HG03095 (cell line): ENCODE data around the gene ACBD5.
"Not testable (repeated sequence)": the region's sequence is repeated elsewhere in the genome, so short reads cannot be mapped to it uniquely, and the experiment has no call there.

Experiments used
- ATAC-seq: cut with Tn5 transposase; IDR thresholded peaks from one replicate; pipeline ENCODE4 v1.9.1; 2021; ENCODE audit warnings: moderate library complexity; ENCODE audit not compliant: unreplicated experiment

Gene ACBD5

GRCh38 chr10:27241652-27242472 is 1.3 kb upstream of the ACBD5 start:
- ATAC-seq: peak; percentile 70

DNA sequence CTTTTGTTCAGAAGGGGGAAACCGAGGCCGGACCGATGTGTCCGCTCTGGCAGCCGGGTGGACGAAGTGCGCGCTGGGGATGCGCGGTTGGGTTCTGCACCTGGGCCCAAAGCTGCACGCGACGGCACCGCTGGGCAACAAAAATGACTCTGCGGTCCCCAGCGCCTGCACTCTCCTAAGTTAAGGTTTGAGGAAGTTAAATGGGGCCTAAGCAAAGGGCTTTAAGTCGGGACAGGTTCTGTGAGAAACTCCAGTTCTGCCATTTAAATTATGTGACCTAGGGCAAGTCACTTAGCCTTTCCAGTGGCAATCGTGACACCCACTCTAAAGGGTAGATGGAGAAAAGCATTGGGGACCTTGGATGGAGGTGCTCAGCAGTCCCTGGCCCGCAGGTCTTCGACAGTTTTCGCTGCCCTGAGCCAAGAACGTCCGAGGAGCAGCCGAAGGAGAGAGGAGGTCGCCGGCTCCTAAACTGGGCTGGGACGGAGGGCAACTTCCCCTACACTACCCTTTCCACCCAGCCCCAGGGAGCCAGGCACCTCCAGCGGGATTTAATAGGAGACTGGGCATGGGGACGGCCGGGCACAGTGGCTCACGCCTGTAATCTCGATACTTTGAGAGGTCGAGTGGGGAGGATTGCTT is 534 bp upstream of the ACBD5 start:
- ATAC-seq: peak; percentile 9

GRCh38 chr10:27237531-27237930 is 3.1 kb downstream of the ACBD5 start:
- ATAC-seq: not testable (repeated sequence)

- ATAC-seq: not testable (repeated sequence)
Observed at GRCh38 chr10:27236589-27237128, 3.9 kb downstream of the ACBD5 start.

GRCh38 chr10:27235706-27236105 is 4.9 kb downstream of the ACBD5 start:
- ATAC-seq: no peak

GRCh38 chr10:27230022-27230421 is 10.6 kb downstream of the ACBD5 start:
- no peak for ATAC-seq

DNA sequence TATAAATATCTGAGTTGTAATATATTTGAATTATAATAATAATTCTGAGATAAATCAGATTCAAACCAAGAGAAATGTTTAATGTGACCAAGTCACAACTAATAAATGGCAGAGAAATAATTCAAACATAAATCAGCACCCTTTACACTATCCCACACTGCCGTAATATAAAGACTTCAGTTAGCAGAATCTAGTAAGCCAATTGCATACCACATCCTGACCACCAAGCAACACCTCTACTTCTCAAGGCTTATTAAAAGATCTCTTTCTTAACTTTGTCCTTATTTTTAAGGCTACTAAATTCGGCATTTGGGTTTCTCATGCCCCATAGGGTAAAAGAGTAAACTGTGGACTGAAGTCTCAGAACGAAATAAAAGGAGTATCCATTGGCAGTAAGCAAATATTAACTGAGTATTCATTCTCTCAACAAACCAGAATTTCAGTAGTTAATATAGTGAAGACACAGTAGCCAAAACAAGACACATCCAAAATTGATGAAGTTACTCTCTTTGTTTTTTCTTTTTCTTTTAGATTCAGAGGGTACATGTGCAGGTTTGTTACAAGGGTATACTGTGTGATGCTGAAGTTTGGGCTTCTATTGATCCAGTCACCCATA is 14.8 kb downstream of the ACBD5 start:
- ATAC-seq: no peak

DNA sequence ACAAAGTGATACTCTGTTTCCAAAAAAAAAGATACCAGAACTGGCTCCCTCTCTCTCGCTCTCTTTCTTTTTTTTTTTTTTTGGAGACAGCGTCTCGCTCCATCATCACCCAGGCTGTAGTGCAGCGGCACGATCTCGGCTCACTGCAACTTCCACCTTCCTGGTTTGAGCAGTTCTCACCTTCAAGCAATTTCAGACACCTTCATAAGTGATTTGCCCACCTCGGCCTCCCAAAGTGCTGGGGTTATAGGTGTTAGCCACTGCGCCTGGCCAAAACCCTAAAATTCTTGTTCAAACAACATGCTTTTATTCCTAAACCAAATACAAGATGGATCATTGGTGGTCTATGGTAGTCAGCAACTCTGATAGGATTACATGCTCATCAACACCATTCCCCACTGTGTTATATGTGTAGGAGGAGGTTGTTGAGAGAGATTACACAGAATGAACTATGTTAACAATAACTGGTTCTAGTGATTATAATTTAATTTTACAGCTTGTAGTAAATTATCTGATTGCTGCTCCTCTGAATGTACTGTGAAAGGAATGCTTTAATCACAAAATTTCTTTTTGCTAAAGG is 15.5 kb downstream of the ACBD5 start:
- ATAC-seq: no peak

DNA sequence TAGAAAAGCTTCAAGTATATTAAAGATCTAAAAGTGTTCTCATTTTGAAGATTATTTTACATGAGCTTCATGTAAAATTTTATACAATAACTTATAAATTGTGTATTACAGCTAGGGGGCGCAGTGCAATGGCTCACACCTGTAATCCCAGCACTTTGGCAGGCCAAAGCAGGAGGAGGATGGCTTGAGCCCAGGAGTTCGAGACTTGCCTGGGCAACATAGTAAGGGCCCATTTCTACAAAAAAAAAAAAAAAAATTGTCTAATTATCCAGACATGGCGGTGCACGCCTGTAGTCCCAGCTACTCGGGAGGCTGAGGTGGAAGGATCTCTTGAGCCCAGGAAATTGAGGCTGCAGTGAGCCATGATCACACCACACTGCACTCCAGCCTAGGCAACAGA is 16.6 kb downstream of the ACBD5 start:
- ATAC-seq: no peak

DNA sequence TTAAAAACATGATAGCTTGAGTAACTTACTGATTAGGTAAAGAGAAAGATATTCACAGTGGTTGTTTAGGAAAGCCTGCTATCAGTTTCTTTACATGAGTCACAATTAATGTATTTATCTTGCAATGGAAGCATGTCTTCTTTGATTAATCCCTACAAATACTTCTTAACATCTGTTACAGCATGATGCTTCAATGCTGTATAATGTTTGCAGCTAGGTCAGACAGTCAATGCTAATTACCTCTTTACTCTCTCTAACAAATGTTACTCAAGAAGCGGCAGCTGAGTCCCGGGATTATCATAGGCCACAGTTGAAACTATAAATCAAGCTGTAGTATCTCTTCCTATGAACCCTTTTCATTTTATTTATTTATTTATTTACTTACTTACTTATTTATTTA is 33.2 kb downstream of the ACBD5 start:
- ATAC-seq: no peak

DNA sequence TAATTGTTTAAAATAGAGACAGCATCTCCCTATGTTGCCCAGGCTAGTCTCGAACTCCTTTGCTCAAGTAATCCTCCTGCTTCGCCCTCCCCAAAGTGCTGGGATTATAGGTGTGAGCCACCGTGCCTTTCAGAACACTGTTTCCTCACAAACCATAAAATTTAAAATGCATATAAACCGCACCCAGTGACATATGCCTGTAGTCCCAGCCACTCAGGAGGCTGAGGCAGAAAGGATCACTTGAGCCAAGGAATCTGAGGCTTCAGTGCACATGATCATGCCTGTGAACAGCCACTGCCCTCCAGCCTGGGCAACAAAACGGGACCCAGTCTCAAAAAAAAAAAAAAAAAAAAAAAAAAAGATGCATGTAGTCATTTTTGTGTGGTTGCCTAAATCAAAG is 36.8 kb downstream of the ACBD5 start:
- no peak for ATAC-seq

DNA sequence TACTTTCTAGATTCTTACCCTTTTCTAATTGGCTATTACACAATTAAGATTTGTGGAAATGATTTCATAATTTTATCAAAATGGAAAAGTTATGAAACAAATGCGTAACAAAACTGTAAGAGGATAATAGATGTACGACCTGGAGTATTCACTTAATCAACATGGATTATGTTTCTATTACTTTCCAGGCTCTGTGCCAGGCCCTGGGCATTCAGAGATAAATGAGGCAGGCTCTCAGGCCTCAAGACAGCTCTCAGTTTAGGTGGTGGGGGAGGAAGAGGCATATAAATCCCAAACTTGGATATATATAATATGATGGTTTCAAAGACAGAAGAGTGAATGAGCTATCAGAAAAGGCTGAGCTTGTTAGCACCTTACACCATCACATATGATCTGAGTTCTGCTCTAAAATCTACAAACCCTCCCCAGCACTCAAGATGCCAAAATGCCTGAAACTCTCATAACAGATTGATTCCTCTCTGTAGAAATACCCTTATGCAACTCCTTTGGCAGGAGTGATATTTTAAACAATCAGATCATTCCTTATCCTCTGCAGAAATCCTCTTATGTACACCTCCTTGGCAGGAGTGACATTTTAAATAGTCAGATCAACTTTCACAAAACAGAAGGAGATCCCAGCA is 42.5 kb downstream of the ACBD5 start:
- ATAC-seq: no peak

DNA sequence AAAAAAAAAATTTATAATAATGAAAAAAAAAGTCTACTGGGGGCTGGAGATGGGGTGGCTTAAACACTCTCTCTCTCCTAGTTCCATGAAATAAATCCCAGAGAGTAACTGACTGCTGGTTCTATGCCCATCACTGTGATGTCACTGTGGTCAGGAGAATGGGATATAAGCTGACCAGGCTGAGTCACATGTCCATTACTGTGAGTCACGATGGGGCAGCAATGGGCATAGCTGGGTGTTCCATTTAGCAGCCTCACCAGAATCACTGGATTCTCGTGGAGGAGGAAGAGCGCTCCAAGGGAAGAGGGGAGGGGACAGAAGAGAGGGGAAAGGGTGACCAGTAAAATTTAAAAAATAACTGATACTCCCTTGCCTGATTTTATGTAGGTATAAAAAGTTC is 48.3 kb downstream of the ACBD5 start:
- no peak for ATAC-seq

GRCh38 chr10:27190508-27190907 is 50.1 kb downstream of the ACBD5 start:
- no peak for ATAC-seq

DNA sequence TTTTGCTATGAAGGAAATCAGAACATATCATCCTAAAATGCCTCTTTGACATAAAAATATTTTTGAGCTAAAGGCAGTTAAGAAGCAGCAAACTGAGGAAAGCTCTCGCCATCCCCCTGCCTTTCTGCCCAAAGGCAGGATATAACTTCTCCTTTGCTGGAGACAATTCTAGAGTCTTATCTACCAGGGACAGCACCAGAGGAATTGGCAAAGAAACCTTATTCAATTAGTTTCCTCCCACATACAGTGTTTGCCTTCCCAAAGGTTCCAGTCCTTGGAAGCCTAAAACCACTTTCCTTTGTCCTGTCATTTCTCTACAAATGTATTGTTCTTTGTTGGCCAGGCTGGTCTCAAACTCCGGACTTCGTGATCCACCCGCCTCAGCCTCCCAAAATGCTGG is 51.7 kb downstream of the ACBD5 start:
- ATAC-seq: no peak

GRCh38 chr10:27188259-27188658 is 52.3 kb downstream of the ACBD5 start:
- no peak for ATAC-seq

- no peak for ATAC-seq
Observed at GRCh38 chr10:27169849-27170248, 70.7 kb downstream of the ACBD5 start.

GRCh38 chr10:27158421-27158820 is 82.2 kb downstream of the ACBD5 start:
- no peak for ATAC-seq

DNA sequence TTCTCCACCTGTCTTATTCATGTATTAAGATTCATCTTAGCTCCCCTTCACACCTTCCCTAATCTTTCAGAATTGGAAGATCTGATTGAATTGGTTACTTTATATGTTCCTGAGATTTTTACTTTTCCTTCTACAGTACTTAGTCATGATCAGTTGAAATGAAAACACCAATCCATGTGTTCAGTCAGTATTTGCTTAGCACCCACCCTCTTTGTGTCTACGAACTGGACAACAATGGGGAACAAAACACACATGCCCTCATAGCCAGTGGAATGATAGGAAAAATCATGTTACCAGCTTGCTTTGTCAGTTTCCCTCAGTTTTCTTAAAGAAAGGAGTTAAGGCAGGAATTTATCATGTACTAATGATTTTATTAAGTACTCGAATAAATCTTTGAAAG is 83.4 kb downstream of the ACBD5 start:
- ATAC-seq: no peak

- not testable (repeated sequence) for ATAC-seq
Observed at GRCh38 chr10:27156566-27156965, 84.0 kb downstream of the ACBD5 start.
